Measurements from ENCODE around the gene SUSD2.
"Not testable (repeated sequence)": the region's sequence is repeated elsewhere in the genome, so short reads cannot be mapped to it uniquely, and the experiment has no call there.

Gene SUSD2

GRCh38 chr22:24181088-24181995 is at the start of gene SUSD2:
Gene SUSD2 (plus strand): TSS chr22:24181487. CDS start chr22:24181520, 33 bp downstream.
- no peak for DNase-seq

GRCh38 chr22:24133187-24133965 is 47.9 kb upstream of the SUSD2 start:
- no peak for DNase-seq

GRCh38 chr22:24134090-24134846 is 47.0 kb upstream of the SUSD2 start:
- DNase-seq: peak; percentile 30

GRCh38 chr22:24136533-24136932 is 44.8 kb upstream of the SUSD2 start:
- not testable (repeated sequence) for DNase-seq

- DNase-seq: no peak
Measured at GRCh38 chr22:24137595-24137994, 43.7 kb upstream of the SUSD2 start.

GRCh38 chr22:24138649-24139420 is 42.5 kb upstream of the SUSD2 start:
- no peak for DNase-seq

GRCh38 chr22:24140357-24140756 is 40.9 kb upstream of the SUSD2 start:
- no peak for DNase-seq

GRCh38 chr22:24141586-24141985 is 39.7 kb upstream of the SUSD2 start:
- DNase-seq: no peak

- DNase-seq: no peak
Measured at GRCh38 chr22:24142241-24142640, 39.0 kb upstream of the SUSD2 start.

GRCh38 chr22:24142831-24143230 is 38.5 kb upstream of the SUSD2 start:
- no peak for DNase-seq

- DNase-seq: no peak
Measured at GRCh38 chr22:24144056-24144777, 37.1 kb upstream of the SUSD2 start.

- no peak for DNase-seq
Measured at GRCh38 chr22:24144778-24145085, 36.6 kb upstream of the SUSD2 start.

- DNase-seq: no peak
Measured at GRCh38 chr22:24145446-24146193, 35.7 kb upstream of the SUSD2 start.

GRCh38 chr22:24146194-24146616 is 35.1 kb upstream of the SUSD2 start:
- no peak for DNase-seq

- DNase-seq: no peak
Measured at GRCh38 chr22:24146791-24147353, 34.4 kb upstream of the SUSD2 start.

GRCh38 chr22:24147666-24148065 is 33.6 kb upstream of the SUSD2 start:
- DNase-seq: no peak

- DNase-seq: no peak
Measured at GRCh38 chr22:24148266-24149197, 32.8 kb upstream of the SUSD2 start.

GRCh38 chr22:24149198-24149590 is 32.1 kb upstream of the SUSD2 start:
- DNase-seq: no peak

GRCh38 chr22:24153353-24153752 is 27.9 kb upstream of the SUSD2 start:
- no peak for DNase-seq

GRCh38 chr22:24153959-24154358 is 27.3 kb upstream of the SUSD2 start:
- no peak for DNase-seq
